IMR-90 (cell line): ENCODE measurements around the gene SLC10A6. TPM values are rescaled to one million over a fixed set of nuclear protein-coding genes. Genes with fewer than 3 reads are reported as not detected.

Experiments
- ATAC-seq: fragments of 200-7000 bp; cut with Tn5 transposase; 2 replicates; pipeline ENCODE4 v1.9.1; 2020; ENCODE audit warnings: low read depth, mild to moderate bottlenecking, moderate library complexity
- BruUV-seq: library from RNA; stranded (reverse); fragments of 400-500 nt; replicated peaks from 2 replicates; lab custom pipeline; 2021; lab: Mats Ljungman, UMichigan
- CTCF ChIA-PET: fragments of 300-600 bp; formaldehyde crosslinking; extraction: SDS; loops from one replicate; lab custom pipeline; 2021; ENCODE audit warnings: antibody characterized with exemption; lab: Yijun Ruan, JAX
- POLR2A ChIA-PET: fragments of 300-600 bp; sonication (Branson Sonifier 250); formaldehyde crosslinking; loops from one replicate; lab custom pipeline; 2022; ENCODE audit warnings: antibody characterized with exemption; ENCODE audit not compliant: unreplicated experiment; lab: Charles Lee
- DNase-seq: peaks from one replicate; pipeline ENCODE4 v3.0.0; 2013
- H2AFZ ChIP-seq: replicated peaks from 2 replicates; pipeline ENCODE3; 2013; ENCODE audit warnings: low read length, mild to moderate bottlenecking; ENCODE audit not compliant: poor library complexity
- H2AK5ac ChIP-seq: 2 replicates; pipeline ENCODE4 v1.6.1; 2013; ENCODE audit warnings: low read depth, low read length, inconsistent platforms
- H2AK9ac ChIP-seq: replicated peaks from 2 replicates; pipeline ENCODE3; 2013; ENCODE audit warnings: mild to moderate bottlenecking, low read depth, low read length, moderate library complexity; ENCODE audit not compliant: poor library complexity
- H2BK120ac ChIP-seq: 2 replicates; pipeline ENCODE4 v1.6.1; 2013; ENCODE audit warnings: low read depth, low read length, inconsistent platforms
- H2BK15ac ChIP-seq: 3 replicates; pipeline ENCODE4 v1.6.1; 2013; ENCODE audit warnings: low read depth, low read length, inconsistent platforms
- H2BK20ac ChIP-seq: 2 replicates; pipeline ENCODE4 v1.6.1; 2013; ENCODE audit warnings: low read depth, mild to moderate bottlenecking, inconsistent platforms, low read length, moderate library complexity
- H2BK5ac ChIP-seq: 2 replicates; pipeline ENCODE4 v1.6.1; 2013; ENCODE audit warnings: mild to moderate bottlenecking, low read depth, low read length, inconsistent platforms; ENCODE audit not compliant: poor library complexity, severe bottlenecking
- H3K14ac ChIP-seq: replicated peaks from 2 replicates; pipeline ENCODE4 v1.6.1; 2013; ENCODE audit warnings: low read depth, low read length, inconsistent platforms
- H3K18ac ChIP-seq: 2 replicates; pipeline ENCODE4 v1.6.1; 2013; ENCODE audit warnings: low read depth, low read length, control low read depth
- H3K23ac ChIP-seq: 2 replicates; pipeline ENCODE4 v1.6.1; 2013; ENCODE audit warnings: low read depth, low read length, inconsistent platforms
- H3K27ac ChIP-seq: 2 replicates; pipeline ENCODE4 v1.5.1; 2013; ENCODE audit warnings: mild to moderate bottlenecking, control low read depth, low read length; ENCODE audit not compliant: insufficient read depth
- H3K27me3 ChIP-seq: 2 replicates; pipeline ENCODE4 v1.6.1; 2013; ENCODE audit warnings: low read length; ENCODE audit not compliant: control insufficient read depth, insufficient read depth
- H3K36me3 ChIP-seq: 2 replicates; pipeline ENCODE4 v1.6.1; 2013; ENCODE audit warnings: low read length, mixed read lengths; ENCODE audit not compliant: control insufficient read depth, insufficient read depth
- H3K4ac ChIP-seq: 2 replicates; pipeline ENCODE4 v1.6.1; 2013; ENCODE audit warnings: low read depth, low read length, inconsistent platforms
- H3K4me1 ChIP-seq: 2 replicates; pipeline ENCODE4 v1.6.1; 2013; ENCODE audit warnings: low read length, mixed read lengths; ENCODE audit not compliant: control insufficient read depth, insufficient read depth
- H3K4me2 ChIP-seq: 2 replicates; pipeline ENCODE4 v1.6.1; 2013; ENCODE audit warnings: low read depth, mild to moderate bottlenecking, control low read depth, low read length, moderate library complexity
- H3K4me3 ChIP-seq: 2 replicates; pipeline ENCODE4 v1.5.1; 2013; ENCODE audit warnings: low read depth, mild to moderate bottlenecking, control low read depth, low read length, moderate library complexity; ENCODE audit not compliant: insufficient read depth
- H3K56ac ChIP-seq: 2 replicates; pipeline ENCODE4 v1.6.1; 2013; ENCODE audit warnings: low read length, inconsistent platforms; ENCODE audit not compliant: insufficient read depth; ENCODE audit errors: extremely low read depth
- H3K79me1 ChIP-seq, 2 experiments: 2 replicates each; pipeline ENCODE4 v1.6.1; 2013; ENCODE audit warnings: low read length in 2 of 2, inconsistent platforms in 1 of 2, low read depth in 1 of 2
- H3K9ac ChIP-seq: 2 replicates; pipeline ENCODE4 v1.6.1; 2013; ENCODE audit warnings: low read depth, low read length, control low read depth
- H3K9me1 ChIP-seq: 2 replicates; pipeline ENCODE4 v1.6.1; 2013; ENCODE audit warnings: low read length, inconsistent platforms; ENCODE audit not compliant: insufficient read depth
- H3K9me3 ChIP-seq: 2 replicates; pipeline ENCODE4 v1.6.1; 2013; ENCODE audit warnings: low read length; ENCODE audit not compliant: control insufficient read depth, insufficient read depth
- H4K20me1 ChIP-seq: 2 replicates; pipeline ENCODE4 v1.6.1; 2013; ENCODE audit warnings: low read length, inconsistent platforms; ENCODE audit not compliant: insufficient read depth
- H4K5ac ChIP-seq: 2 replicates; pipeline ENCODE4 v1.6.1; 2013; ENCODE audit warnings: mild to moderate bottlenecking, low read depth, low read length, control low read depth
- H4K8ac ChIP-seq, 2 experiments: 2 replicates each; pipeline ENCODE4 v1.6.1; 2013; ENCODE audit warnings: low read depth in 2 of 2, low read length in 2 of 2, control low read depth in 1 of 2, inconsistent platforms in 1 of 2
- H4K91ac ChIP-seq: 2 replicates; pipeline ENCODE4 v1.6.1; 2013; ENCODE audit warnings: low read depth, low read length, inconsistent platforms; ENCODE audit not compliant: insufficient read depth
- BHLHE40 ChIP-seq: fragments of 150-350 bp; IDR thresholded peaks from 2 replicates; pipeline ENCODE4 v1.6.1; 2016; ENCODE audit warnings: mild to moderate bottlenecking, low read depth, low read length
- CEBPB ChIP-seq: IDR thresholded peaks from 2 replicates; pipeline ENCODE4 v1.6.1; 2012; ENCODE audit warnings: low read depth, low read length, improper control_type of control experiment
- CHD1 ChIP-seq: IDR thresholded peaks from 2 replicates; pipeline ENCODE4 v1.6.1; 2012; ENCODE audit warnings: low read depth, low read length, improper control_type of control experiment
- FOS ChIP-seq: fragments of 150-350 bp; IDR thresholded peaks from 2 replicates; pipeline ENCODE4 v1.6.1; 2016; ENCODE audit warnings: low read depth, low read length
- MAFK ChIP-seq: IDR thresholded peaks from 2 replicates; pipeline ENCODE4 v1.6.1; 2012; ENCODE audit warnings: low read depth, low read length, improper control_type of control experiment
- MAZ ChIP-seq: IDR thresholded peaks from 2 replicates; pipeline ENCODE4 v1.6.1; 2012; ENCODE audit warnings: low read depth, mild to moderate bottlenecking, low read length, improper control_type of control experiment, moderate library complexity, borderline replicate concordance
- MXI1 ChIP-seq: IDR thresholded peaks from 2 replicates; pipeline ENCODE4 v1.6.1; 2012; ENCODE audit warnings: low read depth, mild to moderate bottlenecking, low read length, moderate library complexity, borderline replicate concordance
- NFE2L2 ChIP-seq: fragments of 150-350 bp; IDR thresholded peaks from 2 replicates; pipeline ENCODE4 v1.6.1; 2016; ENCODE audit warnings: low read depth, mild to moderate bottlenecking, low read length
- POLR2A ChIP-seq: IDR thresholded peaks from 2 replicates; pipeline ENCODE4 v1.6.1; 2012; ENCODE audit warnings: mild to moderate bottlenecking, low read depth, low read length
- RAD21 ChIP-seq: IDR thresholded peaks from 2 replicates; pipeline ENCODE4 v1.6.1; 2012; ENCODE audit warnings: low read length, improper control_type of control experiment
- RCOR1 ChIP-seq: IDR thresholded peaks from 2 replicates; pipeline ENCODE4 v1.6.1; 2012; ENCODE audit warnings: mild to moderate bottlenecking, low read length, improper control_type of control experiment; ENCODE audit not compliant: insufficient replicate concordance
- RFX5 ChIP-seq: IDR thresholded peaks from 2 replicates; pipeline ENCODE4 v1.8.0; 2012; ENCODE audit warnings: low read depth, mild to moderate bottlenecking, low read length, moderate library complexity
- SMC3 ChIP-seq: fragments of 150-350 bp; IDR thresholded peaks from 2 replicates; pipeline ENCODE4 v1.6.1; 2016; ENCODE audit warnings: low read depth, mild to moderate bottlenecking, antibody characterized with exemption, low read length, moderate library complexity
- WGBS, 2 experiments: methylation state at CpG; one replicate each; pipeline versions ENCODE4 v1.1.5 to v1.1.7; 2013; ENCODE audit warnings: missing lambda C conversion rate in 2 of 2; ENCODE audit not compliant: insufficient read length in 1 of 2; ENCODE audit errors: extremely low coverage in 2 of 2; 5-methylcytosine and 5-hydroxymethylcytosine counted together
- dilution Hi-C: fragments of 300-500 bp; cut with HindIII; formaldehyde crosslinking; loops from one replicate; pipeline ENCODE4 v1.14.3; 2018; ENCODE audit warnings: low sequenced_read_pairs; ENCODE audit not compliant: unreplicated experiment
- in situ Hi-C: fragments of 300-500 bp; cut with MboI; formaldehyde crosslinking; loops from 3 replicates; pipeline ENCODE4 v1.14.3; 2019; ENCODE audit warnings: low sequenced_read_pairs, inconsistent platforms, mixed read lengths
- intact Hi-C: fragments of 100-400 bp; cut with micrococcal nuclease; formaldehyde crosslinking; loops from 2 replicates; pipeline ENCODE4 v1.10.0; 2022
- polyA plus RNA-seq, 3 experiments: library from polyadenylated mRNA; depleted of rRNA; stranded (reverse); fragments of >200 nt; gene quantifications; 2 replicates each; pipeline ENCODE4 v1.2.3, GENCODE V29; 2012; ENCODE audit warnings: low replicate concordance in 1 of 3
- total RNA-seq: library from RNA; depleted of rRNA; stranded (reverse); fragments of >200 nt; gene quantifications from 2 replicates; pipeline ENCODE4 v1.2.3, GENCODE V29; 2012
- TF ChIP-seq, protein P1 (sequence below): conservative IDR thresholded peaks from 2 replicates; pipeline ENCODE4 v1.5.1; 2012; ENCODE audit warnings: mild to moderate bottlenecking, low read depth, low read length, improper control_type of control experiment
- TF ChIP-seq, protein P2 (sequence below): fragments of 150-350 bp; IDR thresholded peaks from 2 replicates; pipeline ENCODE4 v1.6.1; 2016; ENCODE audit warnings: low read depth, mild to moderate bottlenecking, low read length, moderate library complexity, borderline replicate concordance
- TF ChIP-seq, protein P3 (sequence below): fragments of 150-350 bp; IDR thresholded peaks from 2 replicates; pipeline ENCODE4 v1.6.1; 2017; ENCODE audit warnings: mild to moderate bottlenecking, antibody characterized with exemption, low read length, low read depth

The SLC10A6 gene
- total and polyA plus RNA-seq, 2 of the 4 experiments (the other 2 are of a cell fraction): not detected

DNA sequence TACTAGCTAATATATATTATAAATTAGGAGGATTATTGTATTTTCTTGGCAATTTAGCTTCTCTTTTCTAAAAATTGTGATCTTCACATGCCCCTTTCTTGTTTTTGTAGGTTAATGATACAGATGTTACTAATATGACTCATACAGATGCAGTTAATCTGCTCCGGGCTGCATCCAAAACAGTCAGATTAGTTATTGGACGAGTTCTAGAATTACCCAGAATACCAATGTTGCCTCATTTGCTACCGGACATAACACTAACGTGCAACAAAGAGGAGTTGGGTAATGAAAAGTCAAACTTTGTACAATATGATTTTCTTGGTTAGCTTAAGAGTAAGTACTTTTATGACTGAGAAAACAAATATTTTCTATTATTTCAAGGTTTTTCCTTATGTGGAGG, 74.1 kb downstream of the SLC10A6 start:
- no peaks in the 10 kb centered on the region for H3K9me1 ChIP-seq
- H4K8ac ChIP-seq: no peak overlapping the region
- H3K4ac ChIP-seq: no peak overlapping the region
- no peaks in the 10 kb centered on the region for H3K4me1 ChIP-seq
- intact Hi-C loops (no loop called here), dilution Hi-C loops (no loop called here), in situ Hi-C loops (no loop called here)
- H3K9ac ChIP-seq: no peak overlapping the region
- no peak overlapping the region for H2BK120ac ChIP-seq
- no peak overlapping the region for H3K27ac ChIP-seq
- no peak overlapping the region for H4K5ac ChIP-seq
- no peak overlapping the region for H2BK5ac ChIP-seq
- ATAC-seq: no peak
- H3K4me3 ChIP-seq: no peak overlapping the region
- peaks cover 10% of the 10 kb centered on the region for H3K36me3 ChIP-seq
- H3K23ac ChIP-seq: no peak overlapping the region
- no peak overlapping the region for H3K14ac ChIP-seq
- H3K27me3 ChIP-seq: no peaks in the 10 kb centered on the region
- H2AK5ac ChIP-seq: no peak overlapping the region
- no peaks in the 10 kb centered on the region for H4K20me1 ChIP-seq
- no peak overlapping the region for H2AK9ac ChIP-seq
- no peak overlapping the region for H3K18ac ChIP-seq
- no peak overlapping the region for H4K91ac ChIP-seq
- DNase-seq: no peak
- H2BK20ac ChIP-seq: no peak overlapping the region
- no peak overlapping the region for H2BK15ac ChIP-seq
- no peak overlapping the region for H3K4me2 ChIP-seq
- no peaks in the 10 kb centered on the region for H3K9me3 ChIP-seq
- POLR2A ChIA-PET: no interaction called here
- TF ChIP-seq, protein P1, sequence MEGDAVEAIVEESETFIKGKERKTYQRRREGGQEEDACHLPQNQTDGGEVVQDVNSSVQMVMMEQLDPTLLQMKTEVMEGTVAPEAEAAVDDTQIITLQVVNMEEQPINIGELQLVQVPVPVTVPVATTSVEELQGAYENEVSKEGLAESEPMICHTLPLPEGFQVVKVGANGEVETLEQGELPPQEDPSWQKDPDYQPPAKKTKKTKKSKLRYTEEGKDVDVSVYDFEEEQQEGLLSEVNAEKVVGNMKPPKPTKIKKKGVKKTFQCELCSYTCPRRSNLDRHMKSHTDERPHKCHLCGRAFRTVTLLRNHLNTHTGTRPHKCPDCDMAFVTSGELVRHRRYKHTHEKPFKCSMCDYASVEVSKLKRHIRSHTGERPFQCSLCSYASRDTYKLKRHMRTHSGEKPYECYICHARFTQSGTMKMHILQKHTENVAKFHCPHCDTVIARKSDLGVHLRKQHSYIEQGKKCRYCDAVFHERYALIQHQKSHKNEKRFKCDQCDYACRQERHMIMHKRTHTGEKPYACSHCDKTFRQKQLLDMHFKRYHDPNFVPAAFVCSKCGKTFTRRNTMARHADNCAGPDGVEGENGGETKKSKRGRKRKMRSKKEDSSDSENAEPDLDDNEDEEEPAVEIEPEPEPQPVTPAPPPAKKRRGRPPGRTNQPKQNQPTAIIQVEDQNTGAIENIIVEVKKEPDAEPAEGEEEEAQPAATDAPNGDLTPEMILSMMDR: no peak
- TF ChIP-seq RAD21: no peak
- TF ChIP-seq BHLHE40: no peak
- TF ChIP-seq, protein P2, sequence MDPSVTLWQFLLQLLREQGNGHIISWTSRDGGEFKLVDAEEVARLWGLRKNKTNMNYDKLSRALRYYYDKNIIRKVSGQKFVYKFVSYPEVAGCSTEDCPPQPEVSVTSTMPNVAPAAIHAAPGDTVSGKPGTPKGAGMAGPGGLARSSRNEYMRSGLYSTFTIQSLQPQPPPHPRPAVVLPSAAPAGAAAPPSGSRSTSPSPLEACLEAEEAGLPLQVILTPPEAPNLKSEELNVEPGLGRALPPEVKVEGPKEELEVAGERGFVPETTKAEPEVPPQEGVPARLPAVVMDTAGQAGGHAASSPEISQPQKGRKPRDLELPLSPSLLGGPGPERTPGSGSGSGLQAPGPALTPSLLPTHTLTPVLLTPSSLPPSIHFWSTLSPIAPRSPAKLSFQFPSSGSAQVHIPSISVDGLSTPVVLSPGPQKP: no peak
- TF ChIP-seq CHD1: no peak
- TF ChIP-seq POLR2A: no peak
- TF ChIP-seq, protein P3, sequence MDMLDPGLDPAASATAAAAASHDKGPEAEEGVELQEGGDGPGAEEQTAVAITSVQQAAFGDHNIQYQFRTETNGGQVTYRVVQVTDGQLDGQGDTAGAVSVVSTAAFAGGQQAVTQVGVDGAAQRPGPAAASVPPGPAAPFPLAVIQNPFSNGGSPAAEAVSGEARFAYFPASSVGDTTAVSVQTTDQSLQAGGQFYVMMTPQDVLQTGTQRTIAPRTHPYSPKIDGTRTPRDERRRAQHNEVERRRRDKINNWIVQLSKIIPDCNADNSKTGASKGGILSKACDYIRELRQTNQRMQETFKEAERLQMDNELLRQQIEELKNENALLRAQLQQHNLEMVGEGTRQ: no peak
- no peak for TF ChIP-seq MXI1
- TF ChIP-seq FOS: no peak
- no peak for TF ChIP-seq NFE2L2
- TF ChIP-seq CEBPB: no peak
- no peak for TF ChIP-seq RFX5
- TF ChIP-seq MAFK: no peak
- no peak for TF ChIP-seq SMC3
- TF ChIP-seq RCOR1: no peak
- no peak for TF ChIP-seq MAZ
- BruUV-seq: no TSS peak
- H2AFZ ChIP-seq: no peak overlapping the region
- CTCF ChIA-PET: no interaction called here
- WGBS, 2 experiments: no CpG with 5 or more reads among the region's 4 CpGs
- no peaks in the 10 kb centered on the region for H3K79me1 ChIP-seq
- H3K56ac ChIP-seq: no peak overlapping the region
